Gastroesophageal sphincter (tissue), 3 donors: ENCODE results near the gene CDYL2.

Experiments
- CTCF ChIP-seq, 4 experiments: fragments of 200-600 bp in 2 of 4; fragments of 450-650 bp in 2 of 4; sonication (generic) in 1 of 4; IDR thresholded peaks; one replicate each; pipeline ENCODE4 v1.5.1; 2017 to 2019; ENCODE audit warnings: antibody characterized with exemption in 4 of 4, mild to moderate bottlenecking in 2 of 4, moderate library complexity in 2 of 4
- POLR2AphosphoS5 ChIP-seq: sonication (generic); formaldehyde crosslinking; IDR thresholded peaks from one replicate; pipeline ENCODE4 v1.6.1; 2017; ENCODE audit warnings: antibody characterized with exemption

GRCh38 chr16:80806289-80806688, 1.9 kb upstream of the CDYL2 start:
- TF ChIP-seq POLR2AphosphoS5 (no peak), CTCF (IDR thresholded peaks at IDR 0.05) (no peak)
